Measurements from ENCODE around the gene NIPBL. TPM values are rescaled to one million over a fixed set of nuclear protein-coding genes. Genes with fewer than 3 reads are reported as not detected.
"Not testable (repeated sequence)": the region's sequence is repeated elsewhere in the genome, so short reads cannot be mapped to it uniquely, and the experiment has no call there.

Gene NIPBL
- total RNA-seq, 2 experiments from 2014 or later: 41.1 to 43.4 TPM

DNA sequence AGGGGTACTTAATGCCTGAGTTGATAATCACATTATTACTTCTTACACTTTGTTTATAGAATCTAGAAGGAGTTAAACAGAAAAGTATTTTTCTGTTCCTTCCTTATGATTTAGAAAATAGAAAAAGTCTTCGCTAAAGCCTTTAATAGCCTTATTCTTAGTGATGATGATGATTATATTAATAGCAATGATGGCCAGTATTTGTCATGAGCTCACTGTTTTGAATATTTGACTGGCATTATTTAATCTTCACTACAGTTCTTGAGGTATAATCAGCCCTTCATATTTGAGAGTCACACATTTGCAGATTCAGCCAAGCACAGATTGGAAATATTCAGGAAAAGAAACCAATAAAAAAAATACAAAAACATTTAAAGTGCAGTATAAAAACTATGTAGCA lies 23.3 kb downstream of the NIPBL start:
- ChIA-PET POLR2A (no interaction called here), CTCF (no interaction called here)

DNA sequence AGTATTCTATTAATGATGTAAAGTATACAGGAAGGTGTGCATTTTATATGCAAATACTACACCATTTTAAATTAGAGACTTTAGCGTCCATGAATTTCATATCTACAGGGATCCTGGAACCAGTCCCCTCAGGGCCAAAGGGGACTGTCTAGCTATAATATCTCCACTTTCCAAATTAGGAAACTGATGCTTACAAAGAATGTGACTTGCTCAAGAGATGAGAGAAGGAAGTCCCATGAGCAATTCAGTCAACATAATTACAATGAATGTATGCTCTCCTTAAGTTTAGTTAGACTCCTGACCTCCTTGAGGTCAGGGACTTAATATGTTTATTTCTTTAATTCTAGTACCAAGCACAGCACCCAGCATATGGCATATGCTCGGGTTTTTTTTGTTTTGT lies 23.7 kb downstream of the NIPBL start:
- ChIA-PET CTCF (no interaction called here), POLR2A (no interaction called here)

DNA sequence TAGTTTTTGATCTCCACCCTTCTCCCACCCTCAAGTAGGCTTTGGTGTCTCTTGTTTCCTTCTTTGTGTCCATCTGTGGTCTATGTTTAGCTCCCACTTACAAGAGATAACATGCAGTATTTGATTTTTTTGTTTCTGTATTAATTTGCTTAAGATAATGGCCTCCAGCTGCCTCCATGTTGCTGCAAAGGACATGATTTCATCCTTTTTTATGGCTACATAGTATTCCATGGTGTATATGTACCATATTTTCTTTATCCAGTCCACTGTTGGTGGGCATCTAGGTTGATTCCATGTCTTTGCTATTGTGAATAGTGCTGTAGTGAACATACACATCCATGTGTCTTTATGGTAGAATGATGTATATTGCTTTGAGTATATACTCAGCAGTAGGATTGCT lies 24.5 kb downstream of the NIPBL start:
- POLR2A ChIA-PET: interaction anchor here (0.6 kb wide), 1 partner anchor 78 kb away, joined by 5 read pairs; no protein-coding TSS in a partner anchor
- CTCF ChIA-PET: not testable (repeated sequence)

DNA sequence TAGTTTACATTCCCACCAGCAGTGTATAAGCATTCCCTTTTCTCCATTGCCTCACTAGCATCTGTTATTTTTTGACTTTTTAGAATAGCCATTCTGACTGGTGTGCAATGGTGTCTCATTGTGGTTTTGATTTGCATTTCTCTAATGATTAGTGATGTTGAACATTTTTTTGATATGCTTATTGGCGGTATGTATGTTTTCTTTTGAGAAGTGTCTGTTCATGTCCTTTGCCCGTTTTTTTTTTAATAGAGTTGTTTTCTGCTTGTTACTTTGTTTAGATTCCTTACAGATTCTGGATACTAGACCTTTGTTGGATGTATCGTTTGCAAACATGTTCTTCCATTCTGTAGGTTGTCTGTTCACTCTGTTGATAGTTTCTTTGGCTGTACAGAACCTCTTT lies 25.3 kb downstream of the NIPBL start:
- CTCF ChIA-PET: no interaction called here

DNA sequence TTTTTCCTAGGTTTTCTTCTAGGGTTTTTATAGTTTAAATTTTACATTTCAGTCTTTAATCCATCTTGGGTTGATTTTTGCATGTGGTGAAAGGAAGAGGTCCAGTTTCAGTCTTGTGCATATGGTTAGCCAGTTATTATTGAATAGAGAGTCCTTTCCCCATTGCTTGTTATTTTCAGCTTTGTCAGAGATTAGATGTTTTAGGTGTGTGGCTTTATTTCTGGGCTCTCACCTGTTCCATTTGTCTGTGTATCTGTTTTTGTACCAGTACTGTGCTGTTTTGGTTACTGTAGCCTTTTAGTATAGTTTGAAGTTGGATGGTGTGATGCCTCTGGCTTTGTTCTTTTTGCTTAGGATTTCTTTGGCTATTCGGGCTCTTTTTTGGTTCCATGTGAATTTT lies 25.8 kb downstream of the NIPBL start:
- POLR2A ChIA-PET: interaction anchor here (0.6 kb wide), 1 partner anchor 40 kb away, joined by 10 read pairs; no protein-coding TSS in a partner anchor

More for the DNA sequence above, 25.3 kb downstream of the NIPBL start:
- POLR2A ChIA-PET: interaction anchor here (0.6 kb wide), 2 partner anchors 41 to 77 kb away, joined by 5 to 10 read pairs; no protein-coding TSS in a partner anchor

DNA sequence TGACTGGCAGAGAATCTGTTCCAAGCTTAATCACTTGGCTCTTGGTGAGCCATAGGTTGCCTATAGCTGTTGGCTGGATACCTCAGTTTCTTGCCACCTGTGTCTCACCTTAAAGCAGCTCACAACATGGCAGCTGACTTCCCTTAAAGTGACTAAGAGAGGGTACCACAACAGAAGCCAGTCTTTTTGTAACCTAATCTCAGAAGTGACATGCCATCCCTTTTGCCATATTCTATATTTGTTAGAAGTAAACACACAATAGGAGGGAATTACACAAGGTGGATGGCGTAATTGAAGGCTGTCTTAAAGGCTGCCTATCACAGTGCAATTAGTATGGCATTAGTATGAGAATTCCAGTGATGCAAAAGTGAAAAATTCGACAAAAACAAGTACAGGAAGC lies 28.1 kb downstream of the NIPBL start:
- CTCF ChIA-PET: no interaction called here
- POLR2A ChIA-PET: no interaction called here

More for the DNA sequence above, 25.8 kb downstream of the NIPBL start:
- CTCF ChIA-PET: no interaction called here

DNA sequence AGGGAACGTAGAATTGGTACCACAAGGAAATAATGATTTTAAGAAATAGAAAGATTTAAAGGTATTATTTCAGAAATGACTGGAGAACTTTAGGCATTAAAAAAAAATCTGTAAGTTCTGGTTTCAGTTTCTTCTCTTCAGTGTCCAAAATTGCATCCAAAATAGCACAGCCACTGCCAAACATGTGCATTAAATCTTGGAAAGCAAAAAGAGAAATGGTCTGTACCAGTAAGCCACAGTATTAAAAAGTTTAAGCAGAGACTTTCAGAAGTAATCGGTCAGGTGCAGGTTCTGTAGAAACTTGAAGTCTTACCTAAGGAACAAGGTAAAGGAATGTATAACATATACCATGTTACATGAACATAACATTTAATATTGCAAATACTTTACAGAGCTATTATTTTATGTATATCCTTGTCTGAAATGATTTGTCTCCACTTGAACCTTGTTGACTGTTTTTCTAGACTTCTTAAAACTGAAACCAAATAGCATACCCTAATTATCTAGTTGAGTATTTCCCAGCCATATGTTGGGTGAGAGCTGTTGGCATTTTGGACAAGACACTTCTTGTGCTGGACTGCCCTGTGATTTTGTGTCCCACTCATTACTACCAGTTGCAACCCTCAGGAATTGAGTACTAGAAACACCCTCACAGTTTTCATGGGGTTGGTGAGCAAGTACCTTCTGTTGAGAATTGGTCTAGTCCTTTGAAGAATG lies 32.1 kb downstream of the NIPBL start:
- CTCF ChIA-PET: no interaction called here

DNA sequence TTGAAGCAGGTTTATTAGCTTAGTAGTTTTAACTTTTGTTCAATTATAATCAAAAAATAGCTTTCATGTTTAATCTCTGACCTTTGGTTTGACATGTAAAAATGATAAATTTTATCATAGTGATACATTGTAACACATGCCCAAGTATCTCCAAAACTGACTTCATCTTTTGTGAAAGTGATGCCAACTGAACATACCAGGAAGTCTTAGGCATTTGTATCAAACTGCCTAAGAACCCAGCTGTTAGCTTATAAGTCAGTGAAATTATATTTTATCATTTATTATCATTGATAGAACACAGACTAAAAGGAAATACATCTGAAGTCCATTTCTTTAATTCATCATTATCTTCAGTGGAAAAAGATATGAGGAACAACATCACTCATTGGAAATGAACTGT lies 39.1 kb downstream of the NIPBL start:
- CTCF ChIA-PET: no interaction called here
- POLR2A ChIA-PET: no interaction called here

More for the DNA sequence above, 32.1 kb downstream of the NIPBL start:
- POLR2A ChIA-PET: no interaction called here

DNA sequence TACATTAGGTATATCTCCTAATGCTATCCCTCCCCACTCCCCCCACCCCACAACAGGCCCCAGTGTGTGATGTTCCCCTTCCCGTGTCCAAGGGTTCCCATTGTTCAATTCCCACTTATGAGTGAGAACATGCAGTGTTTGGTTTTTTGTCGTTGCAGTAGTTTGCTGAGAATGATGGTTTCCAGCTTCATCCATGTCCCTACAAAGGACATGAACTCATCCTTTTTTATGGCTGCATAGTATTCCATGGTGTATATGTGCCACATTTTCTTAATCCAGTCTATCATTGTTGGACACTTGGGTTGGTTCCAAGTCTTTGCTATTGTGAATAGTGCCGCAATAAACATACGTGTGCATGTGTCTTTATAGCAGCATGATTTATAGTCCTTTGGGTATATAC lies 40.0 kb downstream of the NIPBL start:
- CTCF ChIA-PET, POLR2A ChIA-PET: not testable (repeated sequence)

DNA sequence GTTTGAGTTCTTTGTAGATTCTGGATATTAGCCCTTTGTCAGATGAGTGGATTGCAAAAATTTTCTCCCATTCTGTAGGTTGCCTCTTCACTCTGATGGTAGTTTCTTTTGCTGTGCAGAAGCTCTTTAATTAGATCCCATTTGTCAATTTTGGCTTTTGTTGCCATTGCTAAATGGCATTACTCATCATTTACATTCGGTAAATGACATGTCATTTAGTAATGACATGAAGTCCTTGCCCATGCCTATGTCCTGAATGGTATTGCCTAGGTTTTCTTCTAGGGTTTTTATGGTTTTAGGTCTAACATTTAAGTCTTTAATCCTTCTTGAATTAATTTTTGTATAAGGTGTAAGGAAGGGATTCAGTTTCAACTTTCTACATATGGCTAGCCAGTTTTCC lies 40.8 kb downstream of the NIPBL start:
- CTCF ChIA-PET, POLR2A ChIA-PET: not testable (repeated sequence)

DNA sequence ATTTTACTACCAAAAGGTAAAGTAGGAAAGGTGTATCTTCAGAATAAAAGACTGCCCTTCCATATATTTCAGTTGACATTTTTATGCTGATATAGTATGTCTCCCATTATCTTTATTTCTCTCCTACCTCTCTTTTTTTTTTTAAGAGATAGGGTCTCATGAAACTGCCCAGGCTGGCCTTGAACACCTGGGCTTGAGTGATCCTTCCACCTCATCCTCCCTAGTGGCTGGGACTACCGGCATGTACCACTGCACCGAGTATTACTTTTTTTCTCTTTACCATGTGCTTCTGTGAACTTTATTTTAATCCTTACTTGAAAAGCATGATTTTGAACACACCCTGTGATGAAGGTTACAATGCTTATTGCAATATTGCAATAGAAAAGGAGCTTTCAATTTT lies 42.7 kb downstream of the NIPBL start:
- ChIA-PET CTCF (no interaction called here), POLR2A (no interaction called here)

DNA sequence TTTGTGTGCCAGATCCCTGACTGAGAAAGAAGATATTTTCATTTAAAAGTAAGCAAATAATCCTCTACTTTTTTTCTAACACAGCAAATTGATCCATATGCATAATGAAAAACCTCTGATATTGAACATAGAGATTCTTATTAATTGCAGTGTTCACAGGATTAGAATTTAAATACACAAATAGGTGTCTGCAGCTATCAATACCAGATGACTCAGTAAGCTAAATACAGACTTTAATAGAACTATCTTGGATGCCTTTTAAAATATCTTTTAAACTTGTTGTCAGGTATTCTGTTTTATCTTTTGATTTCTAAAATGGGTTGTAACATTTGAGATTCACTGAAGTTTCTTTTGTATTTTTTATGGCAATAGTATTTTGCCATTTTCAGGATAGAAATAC lies 43.1 kb downstream of the NIPBL start:
- CTCF ChIA-PET: interaction anchor here (0.5 kb wide), 1 partner anchor 321 kb away, joined by 3 read pairs; no protein-coding TSS in a partner anchor
- POLR2A ChIA-PET: no interaction called here

DNA sequence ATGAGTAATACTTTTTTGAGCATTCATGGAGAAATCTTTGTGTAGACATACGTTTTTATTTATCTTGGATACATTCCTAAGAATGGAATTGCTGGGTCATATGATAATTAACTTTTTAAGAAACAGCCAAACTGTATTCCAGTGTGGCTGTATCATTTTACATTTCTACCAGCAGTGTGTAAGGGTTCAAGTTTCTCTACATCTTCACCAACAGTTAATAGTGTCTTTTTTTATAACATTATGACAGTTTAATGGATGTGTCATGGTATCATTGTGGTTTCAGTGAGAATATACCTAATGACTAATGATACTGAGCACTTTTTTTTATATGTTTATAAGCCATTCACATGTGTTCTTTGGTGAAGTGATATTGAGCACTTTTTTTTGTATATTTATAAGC lies 52.4 kb downstream of the NIPBL start:
- CTCF ChIA-PET: no interaction called here
- POLR2A ChIA-PET: no interaction called here

DNA sequence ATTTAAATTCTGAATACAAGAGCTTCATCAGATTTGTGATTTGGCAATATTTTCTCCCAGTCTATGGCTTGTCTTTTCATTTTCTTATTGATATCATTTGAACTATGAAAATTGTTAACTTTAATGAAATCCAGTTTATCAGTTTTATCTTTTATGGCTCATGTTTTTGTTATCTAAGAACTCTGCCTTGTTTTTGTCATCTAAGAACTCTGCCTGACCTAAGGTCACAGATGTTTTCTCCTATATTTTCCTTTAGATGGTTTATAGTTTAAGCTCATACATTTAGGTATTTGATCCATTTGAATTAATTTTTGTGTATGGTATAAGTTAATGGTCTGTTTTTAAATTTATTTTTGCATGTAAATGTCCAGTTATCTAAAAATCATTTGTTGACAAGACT lies 52.9 kb downstream of the NIPBL start:
- CTCF ChIA-PET: interaction anchor here (0.6 kb wide), 1 partner anchor 57 kb away, joined by 3 read pairs; no protein-coding TSS in a partner anchor
- POLR2A ChIA-PET: no interaction called here

DNA sequence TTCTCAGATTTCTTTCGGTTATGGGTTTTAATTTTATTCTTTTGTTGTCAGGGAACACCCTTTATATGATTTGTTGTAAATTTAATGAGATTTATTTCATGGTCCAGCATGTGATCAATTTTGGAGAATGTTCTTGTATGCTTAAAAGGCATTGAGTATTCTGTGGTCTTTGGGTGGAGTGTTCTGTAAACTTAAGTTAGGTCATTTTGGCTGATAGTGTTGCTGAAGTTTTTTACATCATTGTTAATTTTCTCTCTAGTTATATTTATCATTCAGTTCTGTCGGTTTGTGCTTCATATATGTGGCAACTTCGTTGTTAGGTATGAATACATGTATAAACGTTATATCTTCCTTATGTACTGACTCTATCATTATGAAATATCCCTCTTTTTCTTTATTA lies 55.5 kb downstream of the NIPBL start:
- ChIA-PET CTCF (no interaction called here), POLR2A (no interaction called here)

DNA sequence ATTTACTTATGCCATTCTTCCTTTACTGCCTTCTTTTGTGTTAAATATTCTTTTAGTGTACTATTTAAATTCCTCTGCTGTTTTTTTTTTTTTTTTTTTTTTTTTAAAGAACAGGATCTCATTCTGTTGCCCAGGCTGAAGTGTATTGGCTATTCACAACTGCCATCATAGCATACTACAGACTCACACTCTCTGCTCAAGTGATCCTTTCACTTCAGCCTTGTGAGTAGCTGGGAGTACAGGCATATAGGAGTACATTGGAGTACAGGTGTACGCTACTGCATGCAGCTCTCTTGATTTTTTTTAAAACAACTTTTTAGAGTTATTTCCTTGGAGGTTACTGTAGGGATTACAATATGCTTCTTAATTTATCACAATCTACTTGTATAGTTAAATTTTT lies 56.1 kb downstream of the NIPBL start:
- ChIA-PET POLR2A (no interaction called here), CTCF (no interaction called here)

DNA sequence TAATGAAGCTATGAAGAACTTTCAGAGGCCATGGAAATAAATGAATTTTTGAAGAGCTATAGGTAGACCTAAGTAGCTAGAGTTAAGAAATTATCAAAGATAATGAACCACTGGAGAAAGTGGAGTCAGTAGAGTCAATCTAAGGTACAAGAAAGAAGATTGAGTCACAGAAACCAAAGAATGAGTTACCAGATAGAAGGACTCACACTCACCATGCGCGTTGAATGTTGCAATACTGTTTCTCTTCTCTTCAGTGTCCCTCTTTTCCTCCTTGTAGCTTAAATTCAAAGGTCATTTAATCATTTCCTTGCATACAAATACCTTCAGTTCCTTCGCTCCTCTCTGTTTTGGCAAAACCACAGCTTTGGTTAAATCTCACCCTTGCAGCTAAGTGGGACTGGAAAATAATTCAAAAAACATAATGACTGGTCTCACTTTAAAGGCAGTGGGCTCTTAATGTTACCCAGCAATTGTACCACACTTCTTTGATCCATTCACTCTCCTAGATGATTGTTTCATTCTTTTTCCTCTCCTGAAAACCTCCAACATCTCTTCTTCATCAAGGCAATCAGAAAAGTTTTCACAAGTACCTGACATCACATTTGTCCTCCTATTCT lies 58.3 kb downstream of the NIPBL start:
- ChIA-PET CTCF (no interaction called here), POLR2A (interaction anchor here (0.6 kb wide), 1 partner anchor 22 kb away, joined by 8 read pairs; no protein-coding TSS in a partner anchor)

DNA sequence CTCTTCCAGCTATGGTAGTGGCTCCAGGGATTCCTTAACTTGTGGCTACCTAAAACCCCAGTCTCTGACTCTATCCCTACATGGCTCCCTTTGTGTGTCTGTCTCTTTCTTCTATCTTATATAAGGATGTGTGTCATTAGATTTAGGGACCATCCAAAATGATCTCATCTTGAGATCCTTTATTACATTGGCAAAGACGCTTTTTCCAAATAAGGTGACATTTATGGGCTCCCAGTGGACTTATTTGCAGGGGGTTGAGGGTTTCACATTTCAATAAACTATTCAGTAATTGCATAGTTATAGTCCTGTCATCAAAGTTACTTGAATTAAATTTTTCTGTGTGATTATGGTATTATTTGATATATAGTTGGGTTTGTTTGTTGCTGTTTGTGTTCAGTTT lies 59.2 kb downstream of the NIPBL start:
- CTCF ChIA-PET: no interaction called here
- POLR2A ChIA-PET: no interaction called here

DNA sequence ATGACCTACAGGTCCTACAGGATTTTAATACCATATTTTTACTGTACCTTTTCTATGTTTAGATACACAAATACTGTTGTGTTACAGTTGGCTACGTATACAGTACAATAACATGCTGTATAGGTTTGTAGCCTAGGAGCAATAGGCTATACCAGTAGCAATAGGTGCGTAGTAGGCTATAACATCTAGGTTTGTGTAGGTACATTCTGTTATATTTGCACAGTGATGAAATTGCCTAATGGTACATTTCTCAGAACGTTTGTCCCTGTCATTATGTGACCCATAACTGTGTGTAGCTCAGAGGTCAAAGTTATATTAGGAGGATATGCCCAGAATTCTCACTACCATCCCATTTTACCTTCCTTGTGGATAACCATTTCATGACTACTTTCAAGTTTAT lies 59.7 kb downstream of the NIPBL start:
- POLR2A ChIA-PET: no interaction called here
- CTCF ChIA-PET: no interaction called here

DNA sequence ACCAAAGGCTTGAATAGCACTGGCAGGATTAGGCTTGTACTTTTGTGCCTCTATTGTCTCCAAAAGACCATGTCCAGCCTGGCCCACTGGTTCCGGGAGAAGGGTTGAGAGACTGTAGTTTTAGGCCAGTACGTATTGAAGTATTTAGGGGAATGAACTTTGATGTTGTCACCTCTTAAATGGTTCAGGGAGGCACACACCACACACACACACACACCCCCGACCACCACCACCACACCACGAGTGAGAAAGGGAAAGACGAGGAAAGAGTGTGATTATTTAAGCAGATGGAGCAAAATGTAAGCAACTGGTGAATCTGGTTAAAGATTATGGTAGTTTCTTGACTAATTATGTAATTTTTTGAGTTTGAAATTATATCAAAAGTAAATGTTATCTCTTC lies 61.6 kb downstream of the NIPBL start:
- ChIA-PET CTCF (no interaction called here), POLR2A (no interaction called here)

DNA sequence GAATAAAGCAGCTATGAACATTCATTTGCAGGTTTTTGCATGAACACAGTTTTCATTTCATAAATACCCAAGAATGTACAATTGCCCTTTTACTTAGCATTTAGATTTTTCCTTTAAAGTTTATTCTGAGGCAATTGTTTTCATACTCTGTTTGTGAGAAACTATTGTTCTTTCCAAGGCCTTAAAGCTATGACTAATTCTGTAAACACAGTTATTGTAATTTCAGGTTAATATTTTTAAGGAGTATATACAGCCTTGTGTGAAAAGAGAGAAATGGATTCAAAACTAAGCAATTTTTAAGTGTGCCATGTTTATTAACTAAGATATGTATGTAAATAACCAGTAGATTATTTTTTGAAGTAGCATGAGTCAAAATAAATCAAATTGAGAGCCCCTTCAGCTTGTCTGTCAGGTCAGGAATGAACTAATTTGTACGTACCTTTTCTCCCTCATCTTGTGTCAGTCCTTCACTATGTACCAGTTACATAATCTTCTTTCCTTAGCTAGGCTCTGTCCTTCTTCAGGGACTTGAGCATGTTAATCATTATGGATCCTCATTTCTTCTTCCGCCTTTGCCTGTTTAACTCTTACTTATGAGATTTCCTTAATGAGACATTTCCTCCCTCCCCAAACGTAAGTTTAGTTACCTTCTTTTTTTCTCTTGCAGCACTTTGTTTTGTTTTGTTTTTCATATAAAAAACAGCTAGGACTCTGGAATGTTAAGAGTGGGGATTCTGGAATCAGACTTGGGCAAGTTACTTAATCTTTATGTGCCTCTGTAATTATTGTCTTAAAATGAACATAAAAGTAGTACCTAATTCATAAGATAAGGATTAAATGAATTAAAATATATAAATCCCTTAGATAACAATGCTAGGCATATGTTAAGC lies 63.6 kb downstream of the NIPBL start:
- ChIA-PET CTCF (interaction anchor here (0.9 kb wide), 1 partner anchor 18 kb away, joined by 3 read pairs; no protein-coding TSS in a partner anchor), POLR2A (no interaction called here)
